ENCODE measurements around the gene TXLNB. TPM values are rescaled to one million over a fixed set of nuclear protein-coding genes. Genes with fewer than 3 reads are reported as not detected.
A peak's percentile ranks its signal among the peaks of the same experiment; 100 is the strongest.

TXLNB gene
- total RNA-seq, 2 experiments from 2014 or later, result 7.9 to 12.4 TPM

DNA sequence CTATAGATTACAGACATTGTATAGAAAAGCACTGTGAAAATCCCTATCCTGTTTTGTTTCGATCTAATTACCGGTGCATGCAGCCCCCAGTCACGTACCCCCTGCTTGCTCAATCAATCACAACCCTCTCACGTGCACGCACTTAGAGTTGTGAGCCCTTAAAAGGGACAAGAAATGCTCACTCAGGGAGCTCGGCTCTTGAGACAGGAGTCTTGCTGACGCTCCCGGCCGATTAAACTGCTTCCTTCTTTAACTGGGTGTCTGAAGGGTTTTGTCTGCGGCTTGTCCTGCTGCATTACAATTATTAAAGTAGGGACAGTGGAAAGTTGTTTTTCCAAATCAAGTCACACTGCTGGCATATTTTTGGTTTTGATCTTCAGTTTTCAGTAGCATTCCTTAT is 2.6 kb downstream of the TXLNB start:
- intact Hi-C loops (cut with micrococcal nuclease; ENCODE audit: unreplicated experiment), result no loop called here
- BruUV-seq (replicated peaks), result no TSS peak
- H4K20me1 ChIP-seq (ENCODE audit: insufficient read depth, low read length), result no peaks in the 10 kb centered on the region
- H3K36me3 ChIP-seq (ENCODE audit: insufficient read depth, low read length), result peaks cover 27% of the 10 kb centered on the region
- POLR2A ChIA-PET, result interaction anchor here (0.6 to 4.6 kb wide), 9 partner anchors 9 to 85 kb away, joined by 3 to 42 read pairs (median 8); partner anchors contain the start of gene CITED2
- H3K4me2 ChIP-seq (ENCODE audit: low read length), result peak overlapping the region; percentile 91; the same call in 1 of the 2 replicates
- no peak for TF ChIP-seq CTCF (conservative IDR thresholded peaks at IDR 0.05; ENCODE audit: low read length)
- no peak for DNase-seq (ENCODE audit: low spot score)
- peaks cover 73% of the 10 kb centered on the region for H3K4me1 ChIP-seq (ENCODE audit: insufficient read depth, low read length, poor library complexity, severe bottlenecking)
- no peaks in the 10 kb centered on the region for H3K9me2 ChIP-seq (ENCODE audit: insufficient read depth, low read length)
- no peak overlapping the region for H3K4me3 ChIP-seq (ENCODE audit: low read depth, low read length, poor library complexity, severe bottlenecking)
- no peak overlapping the region for H2AFZ ChIP-seq (ENCODE audit: low read length)
- peaks cover 36% of the 10 kb centered on the region; the same call in 1 of the 2 replicates for H3K79me2 ChIP-seq (ENCODE audit: insufficient read depth, low read depth, low read length)
- H3K9me3 ChIP-seq (ENCODE audit: low read length), result no peaks in the 10 kb centered on the region
- peak overlapping the region; percentile 97 for H3K27ac ChIP-seq (ENCODE audit: low read depth, low read length, poor library complexity, severe bottlenecking)
- CTCF ChIA-PET (ENCODE audit: unreplicated experiment), result no interaction called here

DNA sequence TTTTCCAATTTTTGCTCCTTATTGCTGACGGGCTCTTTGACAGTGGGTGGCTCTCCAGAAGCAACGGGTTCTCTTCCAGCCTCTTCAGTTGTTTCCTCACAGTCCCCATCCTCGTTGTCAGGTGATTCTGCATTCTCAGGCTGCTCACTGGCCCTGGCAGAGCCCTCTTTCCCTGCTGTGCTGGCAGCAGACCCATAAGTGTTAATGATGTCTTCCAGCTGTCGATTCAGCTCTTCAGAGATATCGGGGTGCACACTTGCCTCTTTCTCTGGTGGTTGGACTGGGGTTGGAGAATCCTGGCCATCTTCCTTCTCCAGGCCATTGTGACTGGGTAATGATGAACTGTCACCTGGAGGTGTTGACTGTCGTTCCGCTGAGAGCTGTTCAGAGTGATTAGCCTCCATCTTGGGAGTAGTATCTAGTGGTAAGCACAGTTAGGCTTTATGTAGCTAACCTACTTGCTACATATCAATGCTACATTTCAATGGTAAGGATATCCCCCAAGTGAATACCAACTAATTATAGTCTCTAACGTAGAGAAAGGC is 3.2 kb downstream of the TXLNB start:
- POLR2A ChIA-PET, result interaction anchor here (0.6 to 3.8 kb wide), 9 partner anchors 10 to 86 kb away, joined by 3 to 24 read pairs (median 8); partner anchors contain the start of gene CITED2
- no TSS peak for BruUV-seq (replicated peaks)
- H3K36me3 ChIP-seq (ENCODE audit: insufficient read depth, low read length), result peaks cover 32% of the 10 kb centered on the region

More for the DNA sequence above, 3.2 kb downstream of the TXLNB start:
- Histone ChIP-seq H3K79me2 (ENCODE audit: insufficient read depth, low read depth, low read length) (peaks cover 36% of the 10 kb centered on the region; the same call in 1 of the 2 replicates), H4K20me1 (ENCODE audit: insufficient read depth, low read length) (no peaks in the 10 kb centered on the region), H3K27ac (ENCODE audit: low read depth, low read length, poor library complexity, severe bottlenecking) (peak overlapping the region; percentile 31), H3K9me3 (ENCODE audit: low read length) (no peaks in the 10 kb centered on the region), H3K4me3 (ENCODE audit: low read depth, low read length, poor library complexity, severe bottlenecking) (no peak overlapping the region), H3K4me1 (ENCODE audit: insufficient read depth, low read length, poor library complexity, severe bottlenecking) (peaks cover 67% of the 10 kb centered on the region), H3K9me2 (ENCODE audit: insufficient read depth, low read length) (no peaks in the 10 kb centered on the region), H3K4me2 (ENCODE audit: low read length) (peak overlapping the region; percentile 43), H2AFZ (ENCODE audit: low read length) (no peak overlapping the region)
- intact Hi-C loops (cut with micrococcal nuclease; ENCODE audit: unreplicated experiment), result no loop called here
- CTCF ChIA-PET (ENCODE audit: unreplicated experiment), result no interaction called here
- DNase-seq (ENCODE audit: low spot score), result no peak
- no peak for TF ChIP-seq EZH2phosphoT487 (IDR thresholded peaks at IDR 0.05; ENCODE audit: borderline replicate concordance, low read depth, low read length)
- TF ChIP-seq CTCF (conservative IDR thresholded peaks at IDR 0.05; ENCODE audit: low read length), result no peak

Data from OCI-LY7 (cell line).